ENCODE data around the gene DNAH1. TPM values are rescaled to one million over a fixed set of nuclear protein-coding genes. Genes with fewer than 3 reads are reported as not detected.

Gene DNAH1
- total and polyA plus RNA-seq, 7 donors = 1.2 to 8.6 (median 4.6) TPM

DNA sequence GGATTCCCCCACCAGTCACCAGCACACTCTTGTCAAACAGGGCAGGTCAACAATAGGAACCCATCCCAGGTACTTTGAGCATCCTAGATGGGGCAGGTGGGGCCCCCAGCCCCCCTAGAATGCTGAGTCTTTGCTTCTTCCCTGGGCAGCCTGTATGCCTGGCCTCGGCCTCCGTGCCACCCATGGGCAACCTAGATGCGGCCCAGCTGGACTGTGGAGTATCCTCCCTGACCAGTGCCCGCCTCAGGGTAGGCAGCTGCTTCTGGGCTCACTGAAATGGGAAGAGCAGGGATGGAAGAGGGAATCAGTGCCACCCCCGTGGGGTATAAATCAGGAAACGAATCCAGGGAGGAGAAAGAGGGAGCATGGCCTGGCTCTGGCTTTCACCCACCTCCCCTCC lies 10.9 kb downstream of the DNAH1 start:
- Histone ChIP-seq H3K27ac (no peak overlapping the region), H3K4me3 (no peak overlapping the region), H3K9me3 (no peaks in the 10 kb centered on the region), H3K4me1 (no peaks in the 10 kb centered on the region), H3K36me3 (peaks cover 0 to 1% (median 0%) of the 10 kb centered on the region in 4 donors), H3K27me3 (no peaks in the 10 kb centered on the region)
- 94% methylated on average over 6 of the region's 6 CpGs for WGBS, 2 donors
- TF ChIP-seq, protein P1, sequence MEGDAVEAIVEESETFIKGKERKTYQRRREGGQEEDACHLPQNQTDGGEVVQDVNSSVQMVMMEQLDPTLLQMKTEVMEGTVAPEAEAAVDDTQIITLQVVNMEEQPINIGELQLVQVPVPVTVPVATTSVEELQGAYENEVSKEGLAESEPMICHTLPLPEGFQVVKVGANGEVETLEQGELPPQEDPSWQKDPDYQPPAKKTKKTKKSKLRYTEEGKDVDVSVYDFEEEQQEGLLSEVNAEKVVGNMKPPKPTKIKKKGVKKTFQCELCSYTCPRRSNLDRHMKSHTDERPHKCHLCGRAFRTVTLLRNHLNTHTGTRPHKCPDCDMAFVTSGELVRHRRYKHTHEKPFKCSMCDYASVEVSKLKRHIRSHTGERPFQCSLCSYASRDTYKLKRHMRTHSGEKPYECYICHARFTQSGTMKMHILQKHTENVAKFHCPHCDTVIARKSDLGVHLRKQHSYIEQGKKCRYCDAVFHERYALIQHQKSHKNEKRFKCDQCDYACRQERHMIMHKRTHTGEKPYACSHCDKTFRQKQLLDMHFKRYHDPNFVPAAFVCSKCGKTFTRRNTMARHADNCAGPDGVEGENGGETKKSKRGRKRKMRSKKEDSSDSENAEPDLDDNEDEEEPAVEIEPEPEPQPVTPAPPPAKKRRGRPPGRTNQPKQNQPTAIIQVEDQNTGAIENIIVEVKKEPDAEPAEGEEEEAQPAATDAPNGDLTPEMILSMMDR (IDR thresholded peaks at IDR 0.05) = no peak
- TF ChIP-seq POLR2AphosphoS5 (IDR thresholded peaks at IDR 0.05) = no peak
- no peak for TF ChIP-seq EP300 (IDR thresholded peaks at IDR 0.05)
- no peak for TF ChIP-seq POLR2A (IDR thresholded peaks at IDR 0.05)
- no peak for DNase-seq
- intact Hi-C loops (cut with DNase I) = no loop called here

DNA sequence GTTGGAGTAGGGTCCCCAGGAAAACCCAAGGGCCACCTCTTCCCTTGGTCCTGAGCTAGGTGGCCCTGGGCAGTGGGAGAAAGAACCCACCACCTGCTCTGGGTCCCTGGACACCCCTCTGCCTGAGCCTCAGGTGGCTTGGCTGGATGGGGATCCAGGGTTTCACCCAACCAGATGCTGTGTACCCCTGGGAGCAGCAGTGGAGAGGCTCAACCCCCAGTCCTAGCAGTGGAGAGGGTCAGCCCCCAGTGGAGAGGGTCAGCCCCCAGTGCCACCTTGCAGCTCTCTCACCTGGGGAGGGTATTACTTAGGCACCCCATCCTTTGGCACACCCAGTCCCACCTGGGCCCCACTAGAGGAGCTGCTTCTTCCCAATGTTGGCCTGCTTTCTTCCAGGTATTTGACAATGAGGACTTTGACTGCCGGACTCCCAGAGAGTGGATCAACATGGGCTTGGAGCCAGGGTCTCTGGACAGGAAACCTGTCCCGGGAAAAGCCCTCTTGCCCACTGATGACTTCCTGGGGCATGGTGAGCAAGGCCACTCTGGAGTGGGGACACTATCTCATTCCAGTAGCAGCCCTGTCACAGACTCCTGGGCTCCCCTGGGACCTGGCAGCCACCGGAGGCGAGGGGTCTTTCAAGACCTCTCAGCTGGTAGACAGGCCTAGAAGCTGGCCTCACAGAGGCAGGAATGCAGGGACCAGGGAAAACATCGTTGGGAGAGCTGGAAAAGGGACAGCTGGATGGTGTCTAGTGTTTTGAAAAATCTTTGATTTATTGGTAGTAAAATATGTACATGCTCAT lies 11.6 kb downstream of the DNAH1 start:
- H3K36me3 ChIP-seq = peaks cover 0 to 4% (median 0%) of the 10 kb centered on the region in 4 donors
- no peaks in the 10 kb centered on the region for H3K9me3 ChIP-seq
- intact Hi-C loops (cut with DNase I) = no loop called here
- H3K27me3 ChIP-seq = no peaks in the 10 kb centered on the region
- no peak for TF ChIP-seq POLR2AphosphoS5 (IDR thresholded peaks at IDR 0.05)
- TF ChIP-seq, protein P1 (IDR thresholded peaks at IDR 0.05) = no peak
- no peak for TF ChIP-seq POLR2A (IDR thresholded peaks at IDR 0.05)
- TF ChIP-seq EP300 (IDR thresholded peaks at IDR 0.05) = no peak
- H3K4me3 ChIP-seq = no peak overlapping the region
- H3K4me1 ChIP-seq = no peaks in the 10 kb centered on the region
- H3K27ac ChIP-seq = no peak overlapping the region
- no peak for DNase-seq
- WGBS, 2 donors = 85 to 87% methylated on average over 5 of the region's 5 CpGs

DNA sequence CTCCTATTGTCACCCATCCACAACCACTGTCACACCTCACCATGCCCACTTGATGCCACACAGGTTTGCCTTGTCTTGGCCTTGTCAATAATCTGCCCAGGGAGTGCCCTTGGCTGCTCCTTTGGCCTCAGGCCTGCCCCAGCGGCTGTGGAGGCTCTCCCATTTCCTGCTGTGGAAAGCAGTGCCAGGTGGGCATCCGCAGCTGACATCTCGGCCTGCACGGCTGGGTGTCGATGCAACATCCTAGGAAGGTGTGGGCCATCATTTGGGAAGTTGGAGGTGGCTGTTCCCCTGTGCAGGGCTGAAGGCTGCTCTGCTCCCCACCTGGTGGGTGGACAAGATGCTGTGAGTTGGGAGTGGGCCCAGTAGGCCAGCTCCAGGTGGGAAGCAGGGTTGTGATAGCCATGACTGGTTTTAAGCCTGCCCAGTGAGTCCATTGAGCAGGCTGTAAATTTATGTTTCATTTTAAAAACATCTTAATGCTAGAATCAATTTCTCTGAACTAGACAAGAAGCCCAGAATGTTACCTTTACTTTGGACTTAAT lies 12.5 kb downstream of the DNAH1 start:
- intact Hi-C loops (cut with DNase I) = no loop called here
- no peak for TF ChIP-seq POLR2A (IDR thresholded peaks at IDR 0.05)
- no peak for TF ChIP-seq POLR2AphosphoS5 (IDR thresholded peaks at IDR 0.05)
- TF ChIP-seq EP300 (IDR thresholded peaks at IDR 0.05) = no peak
- TF ChIP-seq, protein P1 (IDR thresholded peaks at IDR 0.05) = no peak
- 93 to 96% methylated on average over 5 of the region's 5 CpGs for WGBS, 2 donors
- Histone ChIP-seq H3K9me3 (no peaks in the 10 kb centered on the region), H3K27me3 (no peaks in the 10 kb centered on the region), H3K4me1 (no peaks in the 10 kb centered on the region), H3K36me3 (peaks cover 0 to 4% (median 0%) of the 10 kb centered on the region in 4 donors), H3K27ac (no peak overlapping the region), H3K4me3 (no peak overlapping the region)
- DNase-seq = no peak

DNA sequence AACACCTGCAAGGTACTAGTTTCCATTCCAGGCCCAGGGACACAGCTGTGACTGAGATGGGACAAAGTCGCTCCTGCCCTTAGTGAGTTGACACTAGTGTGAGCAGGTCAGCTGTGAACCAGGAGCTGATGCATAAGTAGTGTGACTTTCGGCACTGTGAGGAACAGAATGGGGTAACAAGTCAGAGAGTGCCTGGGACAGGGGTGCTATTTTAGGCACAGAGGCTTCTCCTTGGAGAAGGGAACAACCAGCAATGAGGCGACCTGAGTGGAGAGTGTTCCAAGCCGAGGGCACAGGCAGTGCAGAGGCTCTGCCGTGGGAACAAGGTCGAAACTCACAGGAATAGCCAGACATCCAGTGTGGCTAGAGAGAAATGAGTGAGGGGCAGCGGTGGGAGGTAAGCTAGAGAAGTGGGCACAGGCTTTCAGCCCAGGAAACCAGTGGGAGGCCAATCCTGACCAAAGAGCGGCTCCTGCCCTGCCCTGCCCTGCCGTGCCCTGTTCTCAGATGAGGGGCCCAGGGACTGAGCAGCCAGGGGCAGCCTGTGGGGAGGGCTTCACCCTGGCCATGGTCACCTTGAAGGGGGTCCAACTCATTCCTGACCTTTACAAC lies 14.2 kb downstream of the DNAH1 start:
- 93% methylated on average over 9 of the region's 9 CpGs for WGBS, 2 donors
- TF ChIP-seq POLR2A (IDR thresholded peaks at IDR 0.05) (no peak), EP300 (IDR thresholded peaks at IDR 0.05) (no peak)
- TF ChIP-seq, protein P1 (IDR thresholded peaks at IDR 0.05) = no peak
- H3K36me3 ChIP-seq = peaks cover 0 to 9% (median 0%) of the 10 kb centered on the region in 4 donors
- intact Hi-C loops (cut with DNase I) = no loop called here
- no peaks in the 10 kb centered on the region for H3K27me3 ChIP-seq
- no peaks in the 10 kb centered on the region for H3K9me3 ChIP-seq
- no peak overlapping the region for H3K27ac ChIP-seq
- DNase-seq = no peak
- H3K4me1 ChIP-seq = no peaks in the 10 kb centered on the region
- H3K4me3 ChIP-seq = no peak overlapping the region
